Measurements from ENCODE around the gene ROR1.

The ROR1 gene

DNA sequence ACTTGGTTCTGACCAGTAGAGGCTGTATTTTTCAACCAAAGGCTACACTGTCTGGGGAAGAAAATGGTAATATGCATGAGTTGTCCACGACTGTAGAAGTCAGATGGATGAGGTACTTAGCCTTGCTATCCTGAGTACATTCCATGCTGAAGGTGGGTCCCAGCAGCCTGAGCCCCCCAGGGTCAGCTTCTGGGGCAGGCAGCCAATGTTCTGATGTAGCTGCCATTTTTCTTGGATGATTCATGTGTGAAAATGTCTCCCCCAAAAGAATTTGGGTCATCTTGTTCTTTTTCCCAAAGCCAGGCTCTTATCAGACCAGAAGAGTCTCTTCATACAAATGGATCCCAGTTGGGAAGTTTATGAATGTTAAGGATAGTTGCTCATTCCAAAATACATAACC, 257.4 kb downstream of the ROR1 start:
- Histone ChIP-seq H3K27ac (ENCODE audit: low read depth, low read length) (no peak overlapping the region), H3K36me3 (ENCODE audit: control insufficient read depth, insufficient read depth, low read length) (no peaks in the 10 kb centered on the region), H3K9ac (ENCODE audit: low read length) (no peak overlapping the region), H3K27me3 (ENCODE audit: control insufficient read depth, insufficient read depth, low read length) (no peaks in the 10 kb centered on the region), H3K4me1 (ENCODE audit: control insufficient read depth, insufficient read depth, low read length) (peaks cover 4% of the 10 kb centered on the region), H3K4me3 (ENCODE audit: low read length) (no peak overlapping the region)

DNA sequence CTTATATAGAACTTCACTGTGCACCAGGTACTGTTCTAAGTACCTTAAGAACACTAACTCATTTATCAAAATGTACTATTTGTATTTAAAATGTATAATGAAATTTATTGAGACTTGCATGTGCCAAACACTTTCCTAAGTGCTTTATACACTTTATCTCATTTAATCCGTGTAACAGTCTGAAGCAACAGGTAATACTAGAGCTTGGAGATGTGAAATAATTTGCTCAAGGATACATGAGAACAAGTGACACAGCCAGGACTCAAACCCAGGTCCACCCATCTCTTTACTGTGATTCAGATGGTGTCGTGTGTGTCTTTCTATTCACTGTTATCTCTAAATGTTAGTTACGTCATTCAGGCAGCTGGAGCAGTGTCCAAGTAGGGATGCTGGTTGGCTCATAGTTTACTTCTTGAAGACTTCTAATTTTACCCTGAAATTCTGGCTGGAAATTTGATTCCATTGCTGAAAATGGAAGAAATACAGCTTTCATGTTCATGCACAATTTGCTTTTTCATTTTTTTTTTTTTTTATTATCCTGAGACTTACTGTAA, 259.9 kb downstream of the ROR1 start:
- Histone ChIP-seq H3K27ac (ENCODE audit: low read depth, low read length) (no peak overlapping the region), H3K4me1 (ENCODE audit: control insufficient read depth, insufficient read depth, low read length) (peaks cover 4% of the 10 kb centered on the region), H3K27me3 (ENCODE audit: control insufficient read depth, insufficient read depth, low read length) (no peaks in the 10 kb centered on the region), H3K9ac (ENCODE audit: low read length) (no peak overlapping the region), H3K36me3 (ENCODE audit: control insufficient read depth, insufficient read depth, low read length) (no peaks in the 10 kb centered on the region), H3K4me3 (ENCODE audit: low read length) (no peak overlapping the region)

DNA sequence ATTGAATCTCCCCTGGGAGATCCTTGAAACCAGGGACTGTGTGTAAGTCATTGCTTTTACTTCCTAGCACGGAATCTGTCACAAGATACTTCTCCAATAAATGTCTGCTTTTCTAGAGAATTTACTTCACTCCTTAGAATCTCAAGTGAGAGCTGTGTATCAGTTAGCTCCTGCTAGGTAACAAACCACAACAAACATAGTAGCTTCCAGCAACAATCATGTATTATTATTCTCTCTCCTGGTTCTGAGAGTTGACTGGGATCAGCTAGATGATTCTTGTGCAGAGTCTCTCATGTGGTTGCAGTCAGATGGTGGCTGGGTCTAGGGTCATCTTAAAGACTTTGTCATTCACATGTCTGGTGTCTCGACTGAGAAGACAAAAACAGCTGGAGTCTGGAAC, 262.7 kb downstream of the ROR1 start:
- H3K4me1 ChIP-seq (ENCODE audit: control insufficient read depth, insufficient read depth, low read length), result peaks cover 4% of the 10 kb centered on the region
- H3K36me3 ChIP-seq (ENCODE audit: control insufficient read depth, insufficient read depth, low read length), result no peaks in the 10 kb centered on the region
- H3K9ac ChIP-seq (ENCODE audit: low read length), result no peak overlapping the region
- no peak overlapping the region for H3K4me3 ChIP-seq (ENCODE audit: low read length)
- no peaks in the 10 kb centered on the region for H3K27me3 ChIP-seq (ENCODE audit: control insufficient read depth, insufficient read depth, low read length)
- no peak overlapping the region for H3K27ac ChIP-seq (ENCODE audit: low read depth, low read length)

DNA sequence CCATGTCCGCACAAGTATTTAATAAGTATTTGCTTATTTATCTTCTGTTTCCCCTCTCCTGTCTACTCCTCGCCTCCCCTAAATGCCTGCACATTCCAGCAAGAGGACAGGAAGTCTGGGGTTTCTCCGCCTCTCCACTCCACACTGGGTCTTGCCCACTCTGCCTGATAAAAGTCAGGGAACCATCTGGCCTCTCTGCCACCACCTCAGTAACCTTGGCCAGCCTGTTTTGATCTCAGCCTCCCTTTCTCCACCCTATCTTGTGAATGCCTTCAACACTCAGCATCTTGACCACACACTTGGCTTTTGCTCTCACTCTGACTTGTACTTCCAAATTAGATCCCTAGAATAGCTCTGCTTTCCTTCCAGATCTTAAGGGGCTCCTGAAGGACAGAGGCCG, 264.3 kb downstream of the ROR1 start:
- Histone ChIP-seq H3K4me1 (ENCODE audit: control insufficient read depth, insufficient read depth, low read length) (peaks cover 8% of the 10 kb centered on the region), H3K4me3 (ENCODE audit: low read length) (no peak overlapping the region), H3K36me3 (ENCODE audit: control insufficient read depth, insufficient read depth, low read length) (no peaks in the 10 kb centered on the region), H3K9ac (ENCODE audit: low read length) (no peak overlapping the region), H3K27me3 (ENCODE audit: control insufficient read depth, insufficient read depth, low read length) (no peaks in the 10 kb centered on the region), H3K27ac (ENCODE audit: low read depth, low read length) (no peak overlapping the region)

DNA sequence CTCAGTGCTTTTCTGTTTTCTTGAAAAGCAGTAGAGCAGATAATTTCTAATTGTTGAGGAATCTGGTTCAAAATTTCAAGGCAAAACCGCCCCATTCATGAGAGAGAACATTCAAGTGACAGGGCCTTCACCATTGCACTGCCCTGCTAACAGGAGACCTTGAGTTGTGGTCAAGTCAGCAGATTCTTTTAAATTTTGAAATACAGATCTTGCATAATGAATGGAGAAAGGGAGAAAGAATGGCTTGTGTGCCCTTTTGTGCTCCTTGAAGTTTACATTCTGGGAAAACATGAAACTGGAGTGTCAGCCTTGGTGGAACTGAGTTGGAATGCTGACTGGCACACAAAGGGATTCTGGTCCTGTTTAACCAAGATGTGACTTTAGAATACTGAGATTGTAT, 265.1 kb downstream of the ROR1 start:
- Histone ChIP-seq H3K9ac (ENCODE audit: low read length) (no peak overlapping the region), H3K27me3 (ENCODE audit: control insufficient read depth, insufficient read depth, low read length) (no peaks in the 10 kb centered on the region), H3K27ac (ENCODE audit: low read depth, low read length) (no peak overlapping the region), H3K4me1 (ENCODE audit: control insufficient read depth, insufficient read depth, low read length) (peaks cover 4% of the 10 kb centered on the region), H3K4me3 (ENCODE audit: low read length) (no peak overlapping the region), H3K36me3 (ENCODE audit: control insufficient read depth, insufficient read depth, low read length) (no peaks in the 10 kb centered on the region)

DNA sequence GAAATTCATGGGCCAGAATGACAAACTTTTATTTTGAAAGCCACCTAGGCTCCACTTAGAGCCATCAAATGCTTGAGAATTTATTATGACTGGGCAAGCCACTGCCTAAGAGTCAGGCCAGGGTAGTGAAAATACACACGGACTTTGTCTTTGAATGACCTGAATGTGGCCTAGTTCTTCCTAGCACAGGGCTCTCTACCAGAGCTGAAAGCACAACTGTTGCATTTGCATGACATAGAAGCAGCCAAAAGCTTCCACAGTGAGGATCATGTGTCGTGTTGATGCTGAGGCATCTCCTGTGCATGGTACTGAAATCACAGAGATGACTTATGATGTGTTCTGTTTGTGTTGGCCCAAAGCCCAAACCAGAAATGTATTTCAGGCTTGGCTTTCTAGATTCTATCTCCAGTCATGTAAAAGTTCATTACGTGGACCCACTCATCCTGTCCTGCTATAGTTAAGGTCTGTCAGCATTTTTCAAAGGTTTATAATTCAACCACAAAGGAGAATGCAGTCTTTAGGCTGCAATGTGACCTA, 265.6 kb downstream of the ROR1 start:
- peaks cover 4% of the 10 kb centered on the region for H3K4me1 ChIP-seq (ENCODE audit: control insufficient read depth, insufficient read depth, low read length)
- H3K27me3 ChIP-seq (ENCODE audit: control insufficient read depth, insufficient read depth, low read length), result no peaks in the 10 kb centered on the region
- H3K9ac ChIP-seq (ENCODE audit: low read length), result no peak overlapping the region
- H3K4me3 ChIP-seq (ENCODE audit: low read length), result no peak overlapping the region
- H3K27ac ChIP-seq (ENCODE audit: low read depth, low read length), result no peak overlapping the region
- H3K36me3 ChIP-seq (ENCODE audit: control insufficient read depth, insufficient read depth, low read length), result no peaks in the 10 kb centered on the region

DNA sequence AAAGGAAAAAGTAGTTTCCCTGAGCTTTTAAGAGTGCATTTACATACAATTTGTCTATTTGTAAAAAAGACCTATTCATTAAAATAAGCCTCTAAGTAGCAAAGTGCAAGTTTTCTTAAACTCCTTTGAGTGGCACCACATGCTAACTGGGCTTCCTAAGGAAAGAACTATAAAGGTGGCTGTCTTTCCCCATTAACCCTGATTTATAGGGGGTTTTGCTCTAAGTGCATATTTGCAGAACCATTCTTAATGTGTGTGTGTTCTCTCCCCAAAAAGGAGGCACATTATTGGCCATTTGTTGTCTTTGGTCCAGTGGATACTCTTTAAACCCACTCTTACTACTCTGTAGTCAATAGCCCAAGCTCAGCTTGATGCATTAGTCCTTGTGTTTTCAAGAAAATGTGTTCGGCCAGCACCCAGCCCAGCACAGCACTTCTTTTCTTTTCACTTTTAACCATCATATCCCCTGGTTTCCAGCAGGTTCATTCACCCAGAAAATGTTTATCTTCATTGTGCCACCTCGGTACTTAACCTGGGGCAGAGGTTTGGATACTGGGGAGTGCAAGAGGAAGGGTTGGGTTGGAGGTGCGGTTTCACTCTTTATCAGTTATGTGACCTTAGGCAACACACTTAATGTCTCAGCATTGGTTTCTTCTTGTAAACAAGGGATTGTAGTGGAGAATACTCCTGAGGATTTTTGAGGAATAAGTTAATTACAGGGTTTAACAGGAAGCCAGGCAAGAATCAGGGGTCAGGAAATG, 267.7 kb downstream of the ROR1 start:
- H3K4me1 ChIP-seq (ENCODE audit: control insufficient read depth, insufficient read depth, low read length), result peaks cover 4% of the 10 kb centered on the region
- no peak overlapping the region for H3K9ac ChIP-seq (ENCODE audit: low read length)
- H3K27me3 ChIP-seq (ENCODE audit: control insufficient read depth, insufficient read depth, low read length), result no peaks in the 10 kb centered on the region
- H3K36me3 ChIP-seq (ENCODE audit: control insufficient read depth, insufficient read depth, low read length), result no peaks in the 10 kb centered on the region
- H3K4me3 ChIP-seq (ENCODE audit: low read length), result no peak overlapping the region
- H3K27ac ChIP-seq (ENCODE audit: low read depth, low read length), result no peak overlapping the region

DNA sequence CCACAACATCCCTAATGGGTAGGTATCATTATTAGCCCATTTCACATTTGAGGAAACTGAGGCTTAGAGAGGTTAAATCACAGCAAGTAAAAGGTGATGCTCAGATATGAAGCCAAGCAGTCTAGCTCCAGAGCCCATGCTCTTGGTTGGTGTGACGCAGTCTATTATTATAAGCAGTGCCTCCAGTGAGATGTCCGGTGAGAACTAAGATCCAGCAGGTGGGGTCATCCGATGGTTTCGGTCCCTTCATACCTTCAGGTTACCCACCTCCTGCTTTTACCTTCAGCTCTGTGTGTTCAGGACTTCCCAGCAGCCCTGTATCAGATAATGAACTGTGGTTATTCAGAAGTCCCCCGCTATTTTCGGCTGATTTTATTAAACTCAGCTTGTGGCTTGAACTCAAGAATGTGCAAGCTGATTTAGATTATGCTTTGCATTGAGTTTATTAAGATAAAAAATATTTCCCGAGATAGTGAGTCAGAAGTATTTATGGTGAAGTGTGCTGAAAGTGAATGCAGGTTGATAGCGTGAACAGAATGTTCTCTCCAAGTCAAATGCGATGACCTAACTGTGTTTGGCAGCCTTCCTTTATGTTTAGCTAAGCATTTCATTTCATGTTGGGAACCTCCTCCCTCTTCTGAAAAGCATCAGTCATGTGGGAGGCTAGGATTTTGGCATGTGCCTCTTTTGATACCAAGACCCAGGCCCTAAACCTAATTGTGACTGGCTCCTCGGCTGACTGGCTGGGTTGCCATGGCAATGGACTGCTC, 268.7 kb downstream of the ROR1 start:
- Histone ChIP-seq H3K27ac (ENCODE audit: low read depth, low read length) (no peak overlapping the region), H3K9ac (ENCODE audit: low read length) (no peak overlapping the region), H3K4me3 (ENCODE audit: low read length) (no peak overlapping the region), H3K36me3 (ENCODE audit: control insufficient read depth, insufficient read depth, low read length) (no peaks in the 10 kb centered on the region), H3K4me1 (ENCODE audit: control insufficient read depth, insufficient read depth, low read length) (peaks cover 4% of the 10 kb centered on the region), H3K27me3 (ENCODE audit: control insufficient read depth, insufficient read depth, low read length) (no peaks in the 10 kb centered on the region)

DNA sequence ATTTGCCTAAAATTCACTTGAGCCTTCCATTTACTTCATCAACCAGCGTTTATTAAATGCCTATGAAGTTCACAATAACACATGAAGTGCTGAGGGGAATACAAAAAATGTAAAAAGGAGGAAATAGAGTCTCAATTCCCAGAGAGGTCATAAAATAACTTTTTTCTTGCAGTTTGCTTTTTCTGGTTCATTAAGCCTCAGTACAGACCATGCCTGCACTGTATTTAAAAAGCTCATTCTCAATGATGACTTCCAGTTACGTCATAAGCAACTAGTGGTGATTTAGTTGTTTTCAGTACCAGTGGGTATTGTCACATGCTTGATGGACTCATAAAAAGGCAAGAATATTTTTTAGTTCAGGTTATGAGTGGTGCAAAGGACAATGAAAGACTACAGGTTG, 269.5 kb downstream of the ROR1 start:
- H3K9ac ChIP-seq (ENCODE audit: low read length), result no peak overlapping the region
- H3K27ac ChIP-seq (ENCODE audit: low read depth, low read length), result no peak overlapping the region
- peaks cover 4% of the 10 kb centered on the region for H3K4me1 ChIP-seq (ENCODE audit: control insufficient read depth, insufficient read depth, low read length)
- H3K27me3 ChIP-seq (ENCODE audit: control insufficient read depth, insufficient read depth, low read length), result no peaks in the 10 kb centered on the region
- no peak overlapping the region for H3K4me3 ChIP-seq (ENCODE audit: low read length)
- H3K36me3 ChIP-seq (ENCODE audit: control insufficient read depth, insufficient read depth, low read length), result no peaks in the 10 kb centered on the region

DNA sequence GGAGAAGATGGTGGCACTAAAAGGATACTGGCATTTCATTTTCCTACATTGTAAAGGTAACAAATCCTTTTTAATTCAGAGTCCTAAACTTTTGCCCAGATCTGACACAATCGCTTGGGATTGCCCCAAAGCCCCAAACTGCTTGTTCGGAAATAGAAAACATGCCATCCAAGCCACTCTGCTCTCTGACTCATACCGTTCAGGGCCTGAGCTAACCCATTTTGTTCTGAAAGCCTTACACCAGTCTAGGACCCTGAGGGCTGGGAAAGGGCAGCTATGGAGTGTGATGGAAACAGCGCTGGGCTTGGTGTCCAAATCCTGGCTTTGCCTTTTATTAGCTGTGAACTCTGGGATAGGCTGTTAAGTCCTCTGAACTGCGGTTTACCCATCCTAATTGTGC, 270.2 kb downstream of the ROR1 start:
- Histone ChIP-seq H3K27ac (ENCODE audit: low read depth, low read length) (no peak overlapping the region), H3K4me1 (ENCODE audit: control insufficient read depth, insufficient read depth, low read length) (peaks cover 4% of the 10 kb centered on the region), H3K27me3 (ENCODE audit: control insufficient read depth, insufficient read depth, low read length) (no peaks in the 10 kb centered on the region), H3K9ac (ENCODE audit: low read length) (no peak overlapping the region), H3K4me3 (ENCODE audit: low read length) (no peak overlapping the region), H3K36me3 (ENCODE audit: control insufficient read depth, insufficient read depth, low read length) (no peaks in the 10 kb centered on the region)

DNA sequence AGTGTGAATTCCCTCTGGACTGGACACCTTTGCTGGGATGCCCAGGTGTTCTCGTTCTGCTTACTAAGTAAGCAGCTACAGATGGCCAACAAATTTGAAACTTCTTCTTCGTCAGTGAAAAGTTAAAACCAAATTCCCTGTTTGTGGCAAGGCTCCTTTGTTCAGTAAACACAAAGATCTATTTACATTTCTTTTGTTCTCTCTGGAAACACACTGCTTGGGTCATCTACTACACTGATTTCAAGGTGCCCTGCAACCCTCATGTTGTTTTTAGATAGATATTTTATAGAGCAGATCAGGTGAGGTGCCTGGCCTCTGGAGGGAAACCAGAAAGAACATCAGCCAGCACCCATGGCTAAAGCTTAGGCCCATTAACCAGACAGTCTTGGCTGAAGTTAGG, 272.4 kb downstream of the ROR1 start:
- Histone ChIP-seq H3K4me1 (ENCODE audit: control insufficient read depth, insufficient read depth, low read length) (peaks cover 4% of the 10 kb centered on the region), H3K27ac (ENCODE audit: low read depth, low read length) (no peak overlapping the region), H3K9ac (ENCODE audit: low read length) (no peak overlapping the region)

DNA sequence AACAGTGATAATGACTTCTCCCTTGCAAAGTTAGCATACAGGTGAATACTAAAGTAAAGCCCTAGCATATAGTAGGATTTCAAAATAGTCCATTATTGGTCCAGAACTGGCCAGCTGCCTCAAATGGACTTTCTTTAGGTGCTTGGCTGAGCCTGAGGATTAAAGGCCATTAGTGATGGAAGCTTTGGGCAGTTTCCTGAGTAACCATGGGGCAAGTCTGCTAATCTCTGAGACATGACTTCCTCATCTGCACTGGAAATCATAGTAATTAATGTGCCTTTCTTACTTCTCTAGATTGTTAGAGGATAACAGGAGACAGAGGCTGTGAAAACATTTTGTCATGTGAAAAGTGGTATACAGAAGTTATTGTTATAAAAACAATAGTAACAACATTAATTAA, 273.1 kb downstream of the ROR1 start:
- no peak overlapping the region for H3K27ac ChIP-seq (ENCODE audit: low read depth, low read length)

More for the DNA sequence above, 272.4 kb downstream of the ROR1 start:
- no peaks in the 10 kb centered on the region for H3K36me3 ChIP-seq (ENCODE audit: control insufficient read depth, insufficient read depth, low read length)
- no peaks in the 10 kb centered on the region for H3K27me3 ChIP-seq (ENCODE audit: control insufficient read depth, insufficient read depth, low read length)
- no peak overlapping the region for H3K4me3 ChIP-seq (ENCODE audit: low read length)

More for the DNA sequence above, 273.1 kb downstream of the ROR1 start:
- H3K36me3 ChIP-seq (ENCODE audit: control insufficient read depth, insufficient read depth, low read length), result no peaks in the 10 kb centered on the region
- H3K27me3 ChIP-seq (ENCODE audit: control insufficient read depth, insufficient read depth, low read length), result no peaks in the 10 kb centered on the region
- H3K4me3 ChIP-seq (ENCODE audit: low read length), result no peak overlapping the region
- peaks cover 4% of the 10 kb centered on the region for H3K4me1 ChIP-seq (ENCODE audit: control insufficient read depth, insufficient read depth, low read length)
- no peak overlapping the region for H3K9ac ChIP-seq (ENCODE audit: low read length)
